GM12864 (cell line): ENCODE measurements around the gene CELA3A.

ENCODE experiments used
- DNase-seq: peaks from one replicate; pipeline ENCODE4 v3.0.0-alpha.2; 2011; ENCODE audit warnings: low read depth
- H3K4me3 ChIP-seq: 2 replicates; pipeline ENCODE4 v1.5.1; 2011; ENCODE audit warnings: mild to moderate bottlenecking, low read depth, low read length, control low read depth
- TF ChIP-seq, protein P1 (sequence below): IDR thresholded peaks from 2 replicates; pipeline ENCODE4 v1.5.1; 2011; ENCODE audit warnings: low read depth, mild to moderate bottlenecking, moderate library complexity, low read length, control low read depth, inconsistent platforms; ENCODE audit errors: missing control alignments

CELA3A gene

DNA sequence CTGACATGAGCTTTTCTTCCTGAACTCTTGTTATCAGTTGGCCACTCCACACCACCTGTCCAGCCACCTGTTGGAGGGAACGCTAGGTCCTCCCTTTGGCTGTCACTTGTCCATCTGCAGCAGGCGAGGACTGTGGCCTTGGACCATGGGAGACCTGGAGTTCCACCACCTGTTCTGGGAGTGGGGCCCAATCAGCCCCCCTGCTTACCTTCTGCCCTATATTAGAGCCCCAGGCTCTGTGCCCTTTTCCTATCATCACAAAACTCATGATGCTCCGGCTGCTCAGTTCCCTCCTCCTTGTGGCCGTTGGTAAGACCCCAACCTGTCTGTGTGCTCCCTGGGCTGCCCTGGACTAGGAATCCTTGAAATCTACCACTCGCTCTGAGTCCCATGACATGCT lies at the start of gene CELA3A:
Gene CELA3A (plus strand): TSS at position 249 of the 400 bp plus-strand sequence. CDS start 18 bp downstream, at position 267.
- TF ChIP-seq, protein P1, sequence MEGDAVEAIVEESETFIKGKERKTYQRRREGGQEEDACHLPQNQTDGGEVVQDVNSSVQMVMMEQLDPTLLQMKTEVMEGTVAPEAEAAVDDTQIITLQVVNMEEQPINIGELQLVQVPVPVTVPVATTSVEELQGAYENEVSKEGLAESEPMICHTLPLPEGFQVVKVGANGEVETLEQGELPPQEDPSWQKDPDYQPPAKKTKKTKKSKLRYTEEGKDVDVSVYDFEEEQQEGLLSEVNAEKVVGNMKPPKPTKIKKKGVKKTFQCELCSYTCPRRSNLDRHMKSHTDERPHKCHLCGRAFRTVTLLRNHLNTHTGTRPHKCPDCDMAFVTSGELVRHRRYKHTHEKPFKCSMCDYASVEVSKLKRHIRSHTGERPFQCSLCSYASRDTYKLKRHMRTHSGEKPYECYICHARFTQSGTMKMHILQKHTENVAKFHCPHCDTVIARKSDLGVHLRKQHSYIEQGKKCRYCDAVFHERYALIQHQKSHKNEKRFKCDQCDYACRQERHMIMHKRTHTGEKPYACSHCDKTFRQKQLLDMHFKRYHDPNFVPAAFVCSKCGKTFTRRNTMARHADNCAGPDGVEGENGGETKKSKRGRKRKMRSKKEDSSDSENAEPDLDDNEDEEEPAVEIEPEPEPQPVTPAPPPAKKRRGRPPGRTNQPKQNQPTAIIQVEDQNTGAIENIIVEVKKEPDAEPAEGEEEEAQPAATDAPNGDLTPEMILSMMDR: no peak

DNA sequence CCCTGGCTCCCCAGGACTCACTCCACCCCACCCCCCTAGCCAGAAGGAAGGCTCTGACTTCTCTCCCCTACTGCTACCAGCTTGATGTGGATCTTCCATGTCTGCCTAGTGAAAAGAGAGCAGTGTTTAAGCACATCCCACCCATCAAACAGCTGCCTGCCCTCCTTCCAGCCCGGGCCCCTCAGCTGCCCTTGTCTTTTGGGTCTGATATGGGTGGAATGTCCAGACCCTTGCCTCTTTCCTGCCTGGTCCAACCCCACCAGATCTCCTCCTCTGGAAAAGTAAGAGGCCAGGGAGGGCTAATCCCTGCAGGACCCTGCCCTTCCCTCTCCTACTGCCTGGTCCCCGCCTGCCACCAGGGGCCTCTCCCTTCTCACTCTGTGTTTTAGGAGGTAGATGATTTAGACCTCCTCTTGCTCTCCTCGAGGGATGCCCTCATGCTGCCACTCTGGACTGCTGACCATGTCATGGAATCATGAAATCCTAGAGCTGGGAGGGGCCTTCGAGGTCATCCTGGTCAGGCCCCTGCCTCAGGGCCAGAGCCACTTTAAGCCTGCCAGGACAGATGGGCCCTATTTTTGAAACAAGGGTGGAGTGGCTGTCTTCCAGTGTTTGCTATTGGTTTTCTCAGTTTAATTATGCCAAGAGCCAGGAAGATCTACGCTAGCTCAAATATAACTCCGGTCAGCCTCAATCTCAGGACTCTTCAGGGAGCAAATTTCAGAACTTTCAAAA lies 48.5 kb upstream of the CELA3A start:
- H3K4me3 ChIP-seq: no peak overlapping the region
- TF ChIP-seq, protein P1: no peak
- no peak for DNase-seq

More for the DNA sequence above, at the start of gene CELA3A:
- H3K4me3 ChIP-seq: no peak within 1 kb of the TSS
- no peak for DNase-seq

DNA sequence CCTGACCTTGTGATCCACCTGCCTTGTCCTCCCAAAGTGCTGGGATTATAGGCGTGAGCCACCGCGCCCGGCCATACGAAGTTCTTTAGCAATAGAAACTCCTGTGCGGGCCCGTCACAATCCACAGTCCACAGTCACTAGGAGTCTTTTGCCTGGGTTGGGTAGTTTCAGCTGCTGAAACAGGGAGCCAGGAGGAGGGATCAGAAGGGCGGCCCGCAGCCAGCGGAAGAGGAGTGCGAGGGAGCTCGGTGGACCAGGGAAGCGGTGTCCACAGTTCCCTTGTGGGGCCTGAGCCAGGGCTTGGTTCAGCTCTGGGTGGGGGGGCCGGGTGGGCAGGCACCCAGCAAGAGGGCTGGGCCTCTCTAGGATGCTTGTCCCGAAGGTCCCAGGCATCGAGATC lies 46.4 kb upstream of the CELA3A start:
- DNase-seq: no peak
- no peak overlapping the region for H3K4me3 ChIP-seq
- TF ChIP-seq, protein P1: no peak

- TF ChIP-seq, protein P1: no peak
- no peak overlapping the region for H3K4me3 ChIP-seq
- no peak for DNase-seq
These were observed 45.8 kb upstream of the CELA3A start for GRCh38 chr1:21955501-21956281.

GRCh38 chr1:21956720-21957552 lies 44.5 kb upstream of the CELA3A start:
- no peak overlapping the region for H3K4me3 ChIP-seq
- TF ChIP-seq, protein P1: no peak
- DNase-seq: no peak

DNA sequence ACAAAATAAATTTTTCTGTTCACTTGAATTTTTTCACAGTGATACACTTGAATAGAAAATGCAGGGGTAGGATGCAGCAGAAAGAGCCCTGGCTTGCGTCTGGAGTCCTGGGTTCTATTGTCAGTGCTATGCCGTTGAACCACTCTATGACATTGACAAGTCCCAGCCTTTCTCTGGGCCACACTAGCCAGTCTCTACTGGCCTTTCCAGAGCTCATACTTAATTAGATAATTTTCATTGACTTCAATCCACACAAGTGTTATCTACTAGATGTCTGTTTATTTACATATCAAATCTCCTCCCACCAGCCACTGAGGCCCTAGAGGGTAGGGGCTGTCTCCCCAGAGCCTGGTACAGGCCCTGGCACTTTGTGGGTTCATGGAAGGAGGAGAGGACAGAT lies 40.1 kb upstream of the CELA3A start:
- DNase-seq: no peak
- TF ChIP-seq, protein P1: no peak
- H3K4me3 ChIP-seq: no peak overlapping the region
